Immature natural killer cell (primary cell): ENCODE measurements around the gene ACADS. TPM values are rescaled to one million over a fixed set of nuclear protein-coding genes. Genes with fewer than 3 reads are reported as not detected.

Source experiments
- DNase-seq, 3 donors: peaks; one replicate each; pipeline ENCODE4 v3.0.0; 2022; ENCODE audit warnings: mixed read lengths in 1 of 3
- H3K27ac Mint-ChIP-seq, 6 donors: one replicate each; pipeline ENCODE4 v1.8.0; 2020; ENCODE audit warnings: mixed read lengths in 6 of 6, mild to moderate bottlenecking in 5 of 6, inconsistent platforms in 4 of 6, moderate library complexity in 3 of 6
- H3K27me3 Mint-ChIP-seq, 3 donors: one replicate each; pipeline ENCODE4 v1.8.0; 2020 to 2021; ENCODE audit warnings: low read depth in 3 of 3, mild to moderate bottlenecking in 3 of 3, mixed read lengths in 3 of 3, moderate library complexity in 3 of 3, inconsistent platforms in 1 of 3
- H3K36me3 Mint-ChIP-seq, 3 donors: one replicate each; pipeline ENCODE4 v1.8.0; 2020; ENCODE audit warnings: mixed read lengths in 3 of 3, inconsistent platforms in 2 of 3, mild to moderate bottlenecking in 2 of 3
- H3K4me1 Mint-ChIP-seq, 2 donors: one replicate each; pipeline ENCODE4 v1.8.0; 2020; ENCODE audit warnings: inconsistent platforms in 2 of 2, mild to moderate bottlenecking in 2 of 2, mixed read lengths in 2 of 2, moderate library complexity in 1 of 2
- H3K4me3 Mint-ChIP-seq, 5 donors: one replicate each; pipeline ENCODE4 v1.8.0; 2020; ENCODE audit warnings: mild to moderate bottlenecking in 5 of 5, mixed read lengths in 5 of 5, inconsistent platforms in 3 of 5, moderate library complexity in 3 of 5
- H3K9me3 Mint-ChIP-seq, 6 donors: one replicate each; pipeline ENCODE4 v1.8.0; 2020; ENCODE audit warnings: mild to moderate bottlenecking in 6 of 6, mixed read lengths in 6 of 6, inconsistent platforms in 4 of 6, moderate library complexity in 3 of 6
- polyA plus RNA-seq, 3 donors: library from polyadenylated mRNA; unstranded; fragments of 300-500 nt; fragmentation: Illumina TruSeq; gene quantifications; one replicate each; pipeline ENCODE4 v1.2.3, GENCODE V29; 2021

ACADS gene
- polyA plus RNA-seq, 3 donors from 2014 or later = 27.1 to 48.3 (median 40.8) TPM

- H3K4me3 Mint-ChIP-seq = no peak overlapping the region
- peaks cover 0 to 11% (median 6%) of the 10 kb centered on the region in 6 donors for H3K9me3 Mint-ChIP-seq
- DNase-seq = no peak
- H3K27ac Mint-ChIP-seq = peak overlapping the region in 1 of 6 donors; percentile 34
- H3K4me1 Mint-ChIP-seq = no peaks in the 10 kb centered on the region
- H3K36me3 Mint-ChIP-seq = peaks cover 5 to 13% (median 8%) of the 10 kb centered on the region in 3 donors
- H3K27me3 Mint-ChIP-seq = peaks cover 7 to 11% (median 8%) of the 10 kb centered on the region in 3 donors
Observed at GRCh38 chr12:120758798-120759590, 33.4 kb downstream of the ACADS start.

DNA sequence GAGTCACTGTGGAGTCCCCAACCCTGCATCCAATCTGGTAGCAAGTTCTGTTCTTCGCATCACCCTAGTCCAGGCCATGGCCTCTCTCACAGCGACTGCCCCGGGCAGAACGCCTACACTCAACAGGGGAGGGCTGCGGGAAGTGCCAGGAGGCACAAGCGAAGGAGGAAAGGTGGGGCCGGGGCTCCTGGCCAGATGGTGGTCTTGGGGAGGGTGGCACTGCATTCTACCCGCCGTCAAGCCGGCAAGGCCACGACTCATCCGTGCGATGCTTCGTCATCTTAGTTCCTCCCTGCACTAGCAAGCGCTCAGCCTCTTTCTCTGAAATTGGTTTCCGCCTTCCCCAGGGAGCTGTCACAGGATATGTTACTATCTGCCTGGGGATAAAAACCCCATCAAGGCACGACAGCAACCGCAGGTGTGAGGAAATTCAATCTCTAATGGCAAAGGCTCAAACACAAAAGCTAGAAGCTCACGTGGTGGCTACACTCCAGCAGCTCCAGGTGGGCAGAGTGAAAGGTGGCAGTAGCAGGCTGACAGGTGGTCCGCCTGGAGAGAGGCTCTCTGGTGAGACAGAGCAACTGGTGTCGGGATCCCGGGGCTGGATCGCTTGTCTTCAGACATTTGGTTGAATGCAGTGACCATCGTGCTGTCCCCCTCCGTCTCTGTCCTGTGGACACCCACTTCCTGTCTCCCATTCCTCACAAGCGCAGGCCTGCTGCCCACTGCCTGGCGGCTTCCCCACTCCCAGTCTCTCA lies 34.1 kb downstream of the ACADS start:
- Mint-ChIP-seq H3K9me3 (peaks cover 0 to 9% (median 5%) of the 10 kb centered on the region in 6 donors), H3K4me1 (no peaks in the 10 kb centered on the region), H3K27ac (peak overlapping the region in 1 of 6 donors; percentile 19), H3K36me3 (peaks cover 12 to 20% (median 15%) of the 10 kb centered on the region in 3 donors), H3K27me3 (peaks cover 6 to 10% (median 7%) of the 10 kb centered on the region in 3 donors), H3K4me3 (no peak overlapping the region)
- DNase-seq = no peak

GRCh38 chr12:120760349-120761254 lies 35.0 kb downstream of the ACADS start:
- Mint-ChIP-seq H3K9me3 (peaks cover 0 to under 1% (median 0%) of the 10 kb centered on the region in 6 donors), H3K27ac (peak overlapping the region in 2 of 6 donors; percentile 40 to 41), H3K4me3 (no peak overlapping the region), H3K36me3 (peaks cover 12 to 20% (median 12%) of the 10 kb centered on the region in 3 donors), H3K27me3 (peaks cover 2 to 3% (median 3%) of the 10 kb centered on the region in 3 donors), H3K4me1 (no peaks in the 10 kb centered on the region)
- no peak for DNase-seq

DNA sequence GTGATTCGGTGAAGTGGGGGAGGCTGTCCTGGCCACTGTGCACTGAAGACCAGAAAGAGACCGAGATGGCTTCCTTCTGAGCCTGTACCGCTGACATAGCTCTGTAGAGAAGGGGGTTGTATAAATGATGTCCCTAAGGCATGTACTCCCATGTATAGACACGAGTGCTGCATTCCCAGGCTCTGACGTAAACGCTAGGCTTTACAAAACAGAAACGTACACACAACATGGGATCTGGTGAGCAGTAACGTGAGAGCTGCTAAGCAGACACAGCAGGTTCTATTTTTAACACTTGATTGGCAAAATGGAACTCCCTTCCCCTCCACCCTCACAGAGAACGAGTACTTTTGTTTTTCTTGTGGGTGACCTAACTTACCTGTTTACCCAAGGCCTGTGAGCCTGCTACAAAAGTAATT lies 35.9 kb downstream of the ACADS start:
- Mint-ChIP-seq H3K9me3 (no peaks in the 10 kb centered on the region), H3K27ac (peak overlapping the region in 3 of 6 donors; percentile 23 to 53 (median 30))

GRCh38 chr12:120762086-120762485 lies 36.5 kb downstream of the ACADS start:
- H3K27ac Mint-ChIP-seq = peak overlapping the region in 1 of 6 donors; percentile 30
- peaks cover 13 to 25% (median 14%) of the 10 kb centered on the region in 3 donors for H3K36me3 Mint-ChIP-seq
- no peaks in the 10 kb centered on the region for H3K4me1 Mint-ChIP-seq
- H3K9me3 Mint-ChIP-seq = no peaks in the 10 kb centered on the region
- no peak for DNase-seq
- H3K4me3 Mint-ChIP-seq = no peak overlapping the region
- H3K27me3 Mint-ChIP-seq = peaks cover 2 to 4% (median 3%) of the 10 kb centered on the region in 3 donors

More for the DNA sequence above, 35.9 kb downstream of the ACADS start:
- Mint-ChIP-seq H3K4me1 (no peaks in the 10 kb centered on the region), H3K27me3 (peaks cover 2 to 4% (median 3%) of the 10 kb centered on the region in 3 donors), H3K4me3 (no peak overlapping the region), H3K36me3 (peaks cover 12 to 25% (median 12%) of the 10 kb centered on the region in 3 donors)
- DNase-seq = no peak

GRCh38 chr12:120763250-120763649 lies 37.6 kb downstream of the ACADS start:
- Mint-ChIP-seq H3K4me3 (no peak overlapping the region), H3K27me3 (peaks cover 2 to 4% (median 2%) of the 10 kb centered on the region in 3 donors), H3K4me1 (no peaks in the 10 kb centered on the region), H3K27ac (peak overlapping the region in 2 of 6 donors; percentile 23 to 24), H3K9me3 (no peaks in the 10 kb centered on the region), H3K36me3 (peaks cover 15 to 33% (median 20%) of the 10 kb centered on the region in 3 donors)
- no peak for DNase-seq

DNA sequence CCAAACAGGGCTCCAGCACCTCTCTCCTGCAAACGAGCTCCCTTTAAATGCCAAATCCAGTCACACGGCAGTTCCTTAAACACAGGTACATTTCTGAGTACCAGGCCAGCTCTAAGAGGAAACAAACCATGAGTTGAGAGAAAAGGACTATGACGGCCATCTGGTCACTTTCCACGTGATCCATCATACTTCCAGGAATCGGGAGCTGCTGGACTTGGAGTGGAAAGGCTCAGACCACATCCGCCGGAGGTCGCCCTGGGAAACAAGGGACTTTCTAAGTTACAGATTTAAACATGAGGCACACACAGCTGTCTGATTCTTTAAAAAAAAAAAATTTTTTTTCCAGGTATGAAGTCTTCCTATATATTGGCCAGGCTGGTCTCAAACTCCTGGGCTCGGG lies 39.2 kb downstream of the ACADS start:
- Mint-ChIP-seq H3K9me3 (no peaks in the 10 kb centered on the region), H3K4me3 (no peak overlapping the region), H3K4me1 (no peaks in the 10 kb centered on the region), H3K27ac (no peak overlapping the region), H3K36me3 (peaks cover 19 to 42% (median 20%) of the 10 kb centered on the region in 3 donors), H3K27me3 (peaks cover under 1 to 5% (median 2%) of the 10 kb centered on the region in 3 donors)
- DNase-seq = no peak

GRCh38 chr12:120766566-120766965 lies 40.9 kb downstream of the ACADS start:
- peaks cover 19 to 35% (median 24%) of the 10 kb centered on the region in 3 donors for H3K36me3 Mint-ChIP-seq
- H3K9me3 Mint-ChIP-seq = no peaks in the 10 kb centered on the region
- H3K4me3 Mint-ChIP-seq = no peak overlapping the region
- DNase-seq = no peak
- peaks cover 0 to 5% (median 0%) of the 10 kb centered on the region in 3 donors for H3K27me3 Mint-ChIP-seq
- peak overlapping the region in 2 of 6 donors; percentile 18 to 31 for H3K27ac Mint-ChIP-seq
- H3K4me1 Mint-ChIP-seq = peaks cover 12 to 13% of the 10 kb centered on the region in 2 donors

DNA sequence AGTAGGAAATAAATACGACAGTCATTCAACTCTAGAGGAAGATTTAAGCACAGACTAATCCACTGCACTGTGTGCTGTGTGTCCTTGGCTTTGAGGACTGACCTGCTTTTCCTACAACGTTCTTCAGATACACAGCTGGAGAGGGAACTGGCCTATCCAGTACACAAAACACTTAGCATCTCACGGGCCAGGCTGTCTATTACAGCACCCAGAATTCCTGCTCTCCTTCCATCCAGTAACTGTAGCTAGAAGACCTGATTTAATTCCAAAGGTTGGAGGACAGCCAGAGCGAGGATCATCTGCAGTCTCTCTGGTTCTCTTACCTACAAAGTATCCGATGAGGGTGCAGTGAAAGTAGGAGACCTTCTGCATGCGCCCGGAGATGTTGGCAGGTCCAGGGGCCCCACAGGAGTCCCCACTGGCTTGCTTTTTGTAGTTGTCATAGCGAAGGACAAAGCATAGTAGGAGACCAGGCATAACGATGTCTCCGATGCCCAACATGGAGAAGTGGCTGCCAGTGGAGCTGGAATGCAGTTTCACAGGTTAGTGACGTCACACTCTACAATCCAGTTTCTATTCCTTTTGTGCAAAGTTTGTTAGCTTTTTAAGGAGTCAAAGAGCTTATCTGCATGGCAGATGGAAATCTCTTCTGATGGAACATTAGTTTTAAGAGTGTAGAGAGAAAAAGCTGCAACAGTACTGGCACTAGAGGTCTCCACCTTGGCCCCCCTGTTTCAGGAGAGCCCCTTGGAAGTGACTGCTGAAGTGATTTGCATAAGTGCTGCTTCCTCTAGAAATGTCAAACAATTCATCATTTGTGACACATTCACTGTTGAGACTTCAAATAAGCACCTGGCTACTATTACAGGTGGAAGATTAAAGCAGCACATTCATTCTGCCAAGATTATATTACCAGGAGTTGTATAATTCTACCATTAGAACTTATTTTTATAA lies 41.7 kb downstream of the ACADS start:
- H3K4me1 Mint-ChIP-seq = peaks cover 14 to 20% of the 10 kb centered on the region in 2 donors
- H3K36me3 Mint-ChIP-seq = peaks cover 19 to 32% (median 19%) of the 10 kb centered on the region in 3 donors
- no peak overlapping the region for H3K4me3 Mint-ChIP-seq
- no peak overlapping the region for H3K27ac Mint-ChIP-seq
- no peak for DNase-seq
- peaks cover 0 to 7% (median 0%) of the 10 kb centered on the region in 3 donors for H3K27me3 Mint-ChIP-seq
- no peaks in the 10 kb centered on the region for H3K9me3 Mint-ChIP-seq

DNA sequence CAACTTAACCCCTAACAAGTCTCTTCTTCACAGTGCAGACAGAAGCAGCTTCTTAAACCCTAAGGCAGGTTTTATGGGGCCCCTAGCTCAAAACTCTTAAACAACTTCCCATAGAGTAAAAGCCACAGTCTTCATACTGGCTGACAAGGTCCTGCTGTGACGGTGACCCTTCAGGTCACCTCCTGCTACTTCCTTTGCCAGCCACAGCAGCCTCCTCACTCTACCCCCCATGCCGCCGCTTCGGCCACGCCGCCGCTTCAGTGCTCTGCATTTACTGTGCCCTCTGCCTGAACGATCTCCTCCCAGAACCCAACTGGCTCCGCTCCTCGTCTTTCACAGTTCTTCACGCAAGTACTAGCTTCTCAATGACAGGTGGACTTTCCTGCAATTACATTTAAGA lies 45.5 kb downstream of the ACADS start:
- no peaks in the 10 kb centered on the region for H3K9me3 Mint-ChIP-seq
- peaks cover 8 to 21% (median 13%) of the 10 kb centered on the region in 3 donors for H3K36me3 Mint-ChIP-seq
- H3K4me1 Mint-ChIP-seq = peaks cover 36 to 47% of the 10 kb centered on the region in 2 donors
- no peak for DNase-seq
- H3K27me3 Mint-ChIP-seq = peaks cover 0 to 6% (median 2%) of the 10 kb centered on the region in 3 donors
- H3K4me3 Mint-ChIP-seq = peak overlapping the region in 3 of 5 donors; percentile 8 to 14 (median 12)
- H3K27ac Mint-ChIP-seq = peak overlapping the region in 3 of 6 donors; percentile 40 to 72 (median 56)

DNA sequence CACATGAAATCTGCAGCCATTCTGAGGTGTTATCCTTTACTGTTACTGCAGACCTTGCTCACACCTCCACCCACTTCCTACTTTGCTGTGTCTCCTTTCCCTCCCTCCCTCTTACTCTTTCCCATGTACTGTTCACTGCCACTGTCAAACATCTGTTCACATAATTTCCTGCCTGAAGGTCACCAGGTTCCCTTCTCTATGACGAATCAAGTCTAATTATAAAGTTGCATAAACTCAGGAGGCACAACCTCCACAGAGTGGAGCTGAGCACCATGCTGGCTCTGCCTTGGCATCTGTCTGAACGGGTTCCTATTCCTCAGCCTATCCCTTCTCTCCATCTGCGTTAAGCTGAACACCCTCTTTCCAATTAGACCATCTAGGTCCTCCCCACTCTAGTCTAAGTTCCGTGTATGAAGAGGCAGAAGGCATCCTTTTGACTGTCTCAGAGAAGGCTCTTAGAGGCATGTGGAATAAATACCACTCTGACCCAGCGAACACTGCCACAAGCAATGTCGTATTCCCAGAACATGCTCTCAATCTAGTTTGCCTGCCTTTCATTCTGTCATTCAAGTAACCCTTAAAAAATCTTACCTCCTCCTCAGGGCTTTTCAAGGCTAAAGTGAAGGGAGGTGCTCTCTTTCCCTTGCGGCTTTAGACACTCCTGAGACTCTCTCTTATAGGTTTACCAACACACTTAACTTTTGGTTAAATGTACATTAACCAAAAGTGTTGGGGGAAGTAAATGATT lies 48.7 kb downstream of the ACADS start:
- Mint-ChIP-seq H3K4me3 (peak overlapping the region in 4 of 5 donors; percentile 4 to 40 (median 24)), H3K27ac (peak overlapping the region; percentile 19 to 65 (median 59)), H3K4me1 (peaks cover 38 to 53% of the 10 kb centered on the region in 2 donors), H3K27me3 (peaks cover 0 to 4% (median 2%) of the 10 kb centered on the region in 3 donors), H3K9me3 (no peaks in the 10 kb centered on the region), H3K36me3 (peaks cover 0 to 5% (median 4%) of the 10 kb centered on the region in 3 donors)
- peak in 1 of 3 donors; percentile 12 for DNase-seq
